Left renal cortex interstitium (tissue), 4 donors: ENCODE data around the gene RPS19. TPM values are rescaled to one million over a fixed set of nuclear protein-coding genes. Genes with fewer than 3 reads are reported as not detected.
"Not testable (repeated sequence)": the region's sequence is repeated elsewhere in the genome, so short reads cannot be mapped to it uniquely, and the experiment has no call there.

Experiments
- DNase-seq, 4 donors: peaks; one replicate each; pipeline ENCODE4 v3.0.0-alpha.2; 2013; ENCODE audit warnings: low read depth in 4 of 4, low spot score in 2 of 4, missing footprints in 1 of 4
- polyA plus RNA-seq, 4 donors: library from polyadenylated mRNA; unstranded; fragments of 120-200 nt; gene quantifications; one replicate each; pipeline ENCODE4 v1.2.1, GENCODE V29; 2013; ENCODE audit not compliant: insufficient read length in 4 of 4

RPS19 gene
- polyA plus RNA-seq, 4 donors = 1,257 to 2,145 (median 1,483) TPM

DNA sequence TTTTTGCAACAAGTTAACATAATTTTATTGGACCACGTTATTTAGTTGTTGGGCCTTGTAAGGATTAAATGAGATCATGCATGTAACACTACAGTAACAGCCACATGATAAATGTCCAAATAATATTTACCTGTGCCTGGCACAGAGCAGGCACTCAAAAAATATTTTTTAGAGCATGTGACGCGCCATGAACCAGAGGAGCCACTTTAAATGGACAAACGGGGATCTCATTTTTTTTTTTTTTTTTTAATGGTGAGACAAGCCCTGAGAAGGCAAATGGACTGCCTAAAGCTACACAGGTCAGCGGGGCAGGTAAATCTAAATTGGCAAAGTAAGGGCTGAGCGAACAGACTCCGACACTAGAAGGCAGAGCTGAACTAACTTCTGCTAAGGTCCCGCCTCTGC is 840 bp upstream of the RPS19 start:
- no peak for DNase-seq

DNA sequence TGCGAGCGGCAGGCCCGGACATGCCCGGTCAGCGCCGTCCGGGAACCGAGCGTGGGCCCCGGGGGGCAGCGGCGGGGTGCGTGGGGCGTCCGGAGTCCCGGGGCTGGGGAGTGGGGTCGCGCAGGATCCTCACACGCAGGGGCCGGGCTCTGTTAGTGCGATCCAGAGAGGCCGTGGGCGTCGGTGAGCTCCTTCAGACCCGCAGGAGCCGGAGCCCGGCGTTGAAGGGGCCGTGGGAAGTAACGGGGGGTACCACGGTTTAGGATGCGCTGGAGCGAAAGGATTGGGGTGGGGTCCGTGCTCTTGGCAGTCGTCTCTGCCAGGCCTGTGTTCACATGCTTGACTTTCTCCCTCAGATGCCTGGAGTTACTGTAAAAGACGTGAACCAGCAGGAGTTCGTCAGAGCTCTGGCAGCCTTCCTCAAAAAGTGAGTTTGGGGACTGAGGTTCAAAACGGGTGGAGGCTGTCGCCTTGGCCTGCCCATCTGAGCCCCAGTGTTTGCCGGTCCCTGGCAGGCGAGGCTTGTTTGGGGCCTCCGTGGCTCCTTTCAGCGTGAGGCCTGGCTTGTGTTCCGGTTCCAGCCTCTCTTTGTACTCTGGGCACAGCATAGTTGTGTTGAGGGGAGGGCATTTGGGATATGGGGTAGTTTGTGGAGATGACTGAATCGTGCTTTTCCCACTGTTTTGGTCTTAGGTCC is 512 bp downstream of the RPS19 start:
- no peak for DNase-seq

DNA sequence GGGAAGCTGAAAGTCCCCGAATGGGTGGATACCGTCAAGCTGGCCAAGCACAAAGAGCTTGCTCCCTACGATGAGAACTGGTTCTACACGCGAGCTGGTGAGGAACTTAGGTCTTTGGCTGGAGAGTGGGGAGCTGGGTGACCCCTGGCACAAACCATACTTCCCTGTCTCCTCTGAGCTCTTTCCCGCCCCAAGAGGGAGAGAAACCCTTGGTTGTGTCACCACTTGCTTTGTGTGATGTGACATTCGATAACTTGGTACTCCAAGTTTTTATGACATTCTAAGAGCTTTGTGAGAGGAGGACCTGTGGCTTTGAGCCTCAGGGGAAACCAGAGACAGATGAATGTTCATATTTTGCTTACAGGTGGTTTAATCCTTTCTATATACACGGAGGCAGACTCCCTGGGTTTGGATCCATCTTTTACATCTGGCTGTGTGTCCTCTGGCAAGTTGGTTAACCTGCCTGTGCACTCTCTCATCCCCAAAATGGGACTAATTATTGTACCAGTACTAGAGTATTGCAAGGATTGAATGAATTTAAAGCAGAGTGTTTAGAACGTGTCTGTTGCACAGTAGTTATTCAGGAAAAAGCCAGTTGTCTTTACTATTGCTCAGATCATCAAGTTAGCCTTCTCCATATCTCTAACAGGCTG is 1.2 kb downstream of the RPS19 start:
- no peak for DNase-seq

DNA sequence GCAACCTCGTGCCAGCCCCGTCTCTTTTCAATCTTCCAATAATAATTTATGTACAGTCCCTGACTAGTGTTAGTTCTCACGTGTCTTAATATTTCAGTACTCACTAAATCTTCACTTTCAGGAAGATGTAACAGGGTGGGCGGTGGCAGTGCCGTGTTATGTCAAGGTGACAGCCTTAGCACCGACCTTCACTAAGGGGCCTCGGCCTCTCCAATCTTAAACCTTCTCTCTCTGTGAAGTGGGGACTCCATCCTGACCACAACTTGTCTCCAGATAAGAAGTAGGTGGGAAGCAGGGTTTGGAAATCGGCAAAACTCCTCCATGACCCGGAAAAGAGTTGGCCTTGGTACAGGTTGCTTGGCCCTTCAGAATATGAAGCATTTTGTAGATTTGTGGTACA is 1.8 kb downstream of the RPS19 start:
- DNase-seq = no peak

DNA sequence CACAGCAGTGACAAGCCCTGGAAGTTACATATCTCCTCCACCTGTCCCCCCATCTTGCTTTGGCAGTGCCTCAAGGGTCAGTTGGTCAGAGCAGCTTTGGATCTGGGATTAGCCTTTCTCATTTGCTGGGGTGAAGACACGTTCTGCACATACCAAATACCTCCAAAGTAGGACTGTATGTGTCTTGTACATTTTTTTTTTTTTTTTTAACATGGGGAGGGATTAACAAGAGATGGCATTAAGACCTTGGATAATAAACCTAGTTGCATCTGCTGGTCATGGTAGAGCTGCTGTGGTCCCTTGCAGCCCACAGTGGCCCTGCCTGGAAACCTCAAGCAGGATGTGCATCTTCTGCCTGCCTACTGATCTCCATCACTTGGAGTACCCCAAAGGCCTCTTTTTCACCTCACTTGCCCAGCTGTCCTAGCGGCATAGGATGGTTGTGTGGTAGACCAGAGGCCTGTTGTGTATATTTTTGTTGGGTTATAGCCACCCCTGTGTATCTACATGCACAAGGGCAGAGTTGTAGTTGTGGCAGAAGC is 2.5 kb downstream of the RPS19 start:
- no peak for DNase-seq

DNA sequence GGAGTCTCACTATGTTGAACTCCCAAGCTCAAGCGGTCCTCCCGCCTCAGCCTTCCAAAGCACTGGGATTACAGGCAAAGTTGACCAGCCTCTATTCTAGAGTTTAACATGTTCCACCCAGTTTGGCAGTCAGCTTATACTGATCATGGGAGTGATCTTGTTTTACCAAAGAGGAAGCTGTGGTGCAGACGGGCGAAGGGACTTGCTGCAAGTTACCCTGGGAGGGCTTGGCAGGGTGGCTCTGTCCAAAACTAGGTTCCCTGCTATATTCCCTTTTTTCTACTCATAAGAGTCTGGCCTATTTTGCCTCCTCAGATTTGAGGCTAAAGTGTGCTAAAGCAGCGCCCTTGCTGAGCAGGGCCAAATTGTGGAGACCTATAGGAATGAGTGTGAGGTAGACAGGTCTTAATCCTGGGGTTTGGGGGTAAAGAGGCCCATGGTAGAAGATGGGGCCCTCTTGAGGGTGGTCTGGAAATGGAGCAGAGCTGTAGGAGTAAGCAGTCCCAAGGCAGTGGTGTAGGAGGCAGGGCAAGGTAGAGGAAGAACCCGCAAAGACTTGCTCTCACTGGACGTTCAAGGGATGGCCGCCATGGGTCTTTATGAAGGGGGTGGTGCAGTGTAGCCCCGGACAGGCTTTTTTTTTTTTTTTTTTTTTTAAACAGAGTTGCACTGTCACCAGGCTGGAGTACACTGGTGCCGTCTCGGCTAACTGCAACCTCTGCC is 3.3 kb downstream of the RPS19 start:
- DNase-seq = no peak

DNA sequence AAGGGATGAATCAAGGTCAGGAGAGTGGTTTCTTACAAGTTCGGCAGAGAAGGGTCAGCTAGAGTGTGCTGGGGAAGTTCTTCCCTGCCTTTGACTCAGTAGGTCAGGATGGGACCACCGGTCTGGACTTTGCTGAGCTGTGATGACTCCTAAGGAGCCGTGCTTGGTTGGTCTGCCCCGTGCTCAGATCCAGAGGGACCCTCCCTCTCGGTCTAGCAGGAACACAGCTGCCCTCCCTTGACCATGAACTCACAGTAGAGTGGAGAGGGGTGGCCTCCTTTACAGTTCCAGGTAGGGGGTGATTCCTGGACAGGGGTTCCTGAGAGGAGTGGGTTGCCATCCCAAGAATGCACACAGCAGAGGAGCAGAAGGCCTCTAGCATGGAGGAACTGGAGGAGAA is 4.3 kb downstream of the RPS19 start:
- DNase-seq = no peak

DNA sequence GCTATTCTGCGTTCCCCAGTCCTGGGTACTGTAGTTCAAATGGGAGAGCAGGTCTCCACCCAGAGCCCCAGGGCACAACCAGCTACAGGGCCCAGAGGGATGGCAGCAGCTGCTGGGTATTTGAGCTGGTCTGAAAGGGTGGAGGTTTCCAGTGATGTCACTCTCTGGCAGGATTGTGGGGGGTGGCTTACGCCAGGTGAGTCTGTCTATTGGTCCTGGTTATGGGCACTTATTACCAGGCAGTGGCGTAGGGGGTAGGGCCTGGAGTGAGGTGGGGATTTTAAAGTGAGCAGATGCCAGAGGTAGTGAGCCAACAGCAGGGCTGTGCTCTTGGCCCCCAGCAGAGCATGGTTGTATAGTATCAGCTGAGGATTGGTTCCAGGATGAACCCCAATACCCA is 6.2 kb downstream of the RPS19 start:
- no peak for DNase-seq

DNA sequence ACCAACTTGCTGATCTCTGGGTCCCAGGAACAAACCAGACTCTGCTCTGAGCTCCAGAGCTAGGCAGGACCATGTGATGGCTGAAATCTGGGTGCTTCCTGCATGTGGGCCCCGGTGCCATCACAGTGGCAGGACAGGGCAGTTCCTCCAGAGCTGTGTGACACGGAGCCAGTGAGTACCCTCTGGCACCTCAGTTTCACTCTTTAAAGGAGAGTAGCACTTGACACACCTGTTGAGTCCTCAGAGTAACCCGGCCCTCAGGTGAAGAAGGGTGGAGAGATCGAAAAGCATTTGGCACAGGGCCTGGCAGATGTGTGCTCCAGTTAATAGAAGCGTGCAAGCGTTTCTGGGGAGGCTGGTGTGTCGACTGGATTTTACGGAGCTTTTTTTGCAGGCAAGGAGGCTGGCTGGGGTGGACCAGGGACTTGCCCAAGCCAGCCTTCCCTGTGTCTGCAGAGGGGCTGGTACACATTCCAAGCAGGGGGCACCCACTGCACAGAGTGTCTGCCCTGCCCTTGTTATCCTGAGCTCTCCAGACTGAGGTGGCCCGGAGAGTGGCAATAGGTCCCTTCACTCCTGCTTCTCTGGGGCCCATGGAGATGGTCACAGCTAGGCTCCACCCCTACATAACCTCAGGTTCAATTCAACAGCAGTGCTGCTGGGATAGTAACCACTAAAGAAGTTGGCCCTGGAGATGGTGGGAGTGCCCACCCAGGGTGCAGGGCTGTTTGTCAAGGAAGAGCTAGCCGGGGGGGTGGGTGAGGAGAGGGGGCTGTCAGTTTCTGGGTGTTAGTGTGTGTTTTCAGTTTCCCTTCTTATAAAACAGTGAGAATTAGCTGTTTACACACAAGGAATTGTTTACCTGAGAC is 8.3 kb downstream of the RPS19 start:
- DNase-seq = no peak

DNA sequence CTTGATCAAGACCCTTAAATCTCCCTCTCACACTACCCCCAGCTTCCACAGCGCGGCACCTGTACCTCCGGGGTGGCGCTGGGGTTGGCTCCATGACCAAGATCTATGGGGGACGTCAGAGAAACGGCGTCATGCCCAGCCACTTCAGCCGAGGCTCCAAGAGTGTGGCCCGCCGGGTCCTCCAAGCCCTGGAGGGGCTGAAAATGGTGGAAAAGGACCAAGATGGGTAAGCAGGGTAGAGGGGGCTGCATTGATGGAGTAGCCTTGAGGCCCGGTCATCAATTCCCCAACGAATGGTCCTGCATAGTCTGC is 8.9 kb downstream of the RPS19 start:
- DNase-seq = no peak

DNA sequence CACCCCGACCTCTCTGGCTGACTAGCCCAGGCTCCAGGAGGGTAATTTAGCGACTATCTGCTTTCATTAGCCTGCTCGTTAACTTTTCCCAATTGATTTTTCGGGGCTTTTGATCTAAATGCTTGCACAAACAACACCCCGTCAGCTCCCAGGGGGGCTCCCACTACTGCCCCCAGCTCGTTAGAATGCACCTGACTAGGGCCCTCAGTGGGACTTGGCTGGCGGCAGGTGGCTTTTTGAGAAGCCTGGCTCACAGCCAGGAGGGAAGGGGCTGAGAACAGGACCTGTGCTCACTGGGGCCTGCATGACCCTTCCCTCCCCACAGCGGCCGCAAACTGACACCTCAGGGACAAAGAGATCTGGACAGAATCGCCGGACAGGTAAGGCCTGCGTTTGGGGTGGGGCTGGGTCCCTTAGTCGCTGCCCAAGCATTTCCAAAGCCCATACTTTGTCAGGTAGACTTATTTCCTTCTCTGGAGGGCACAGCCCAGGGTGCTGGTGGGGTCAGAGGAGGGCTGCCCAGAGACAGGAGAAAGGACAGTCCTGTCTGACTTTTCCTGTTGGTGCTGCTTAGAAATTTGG is 9.4 kb downstream of the RPS19 start:
- DNase-seq = no peak

DNA sequence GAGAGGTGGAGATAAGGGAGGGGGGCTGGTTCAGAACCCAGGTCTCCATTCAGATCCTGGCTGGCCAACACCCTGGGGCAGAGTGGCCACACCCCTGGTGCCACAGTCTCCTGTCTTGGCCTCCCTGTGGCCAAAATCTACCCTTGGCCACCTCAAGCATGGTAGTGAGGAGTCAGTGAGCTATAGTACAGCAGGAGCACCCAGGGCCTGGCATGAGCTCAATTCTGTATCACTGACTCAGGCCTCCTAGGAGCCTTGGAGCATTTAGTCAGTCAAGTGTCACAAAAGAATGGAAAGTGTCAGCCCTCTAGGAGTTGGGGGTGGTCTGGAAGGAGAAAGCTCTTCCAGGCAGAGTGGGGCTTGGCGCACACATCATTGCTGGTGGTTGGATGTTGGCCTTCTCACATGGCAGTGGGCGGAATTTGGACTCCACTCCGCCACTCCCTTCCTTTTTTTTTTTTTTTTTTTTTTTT is 10.4 kb downstream of the RPS19 start:
- DNase-seq = no peak

DNA sequence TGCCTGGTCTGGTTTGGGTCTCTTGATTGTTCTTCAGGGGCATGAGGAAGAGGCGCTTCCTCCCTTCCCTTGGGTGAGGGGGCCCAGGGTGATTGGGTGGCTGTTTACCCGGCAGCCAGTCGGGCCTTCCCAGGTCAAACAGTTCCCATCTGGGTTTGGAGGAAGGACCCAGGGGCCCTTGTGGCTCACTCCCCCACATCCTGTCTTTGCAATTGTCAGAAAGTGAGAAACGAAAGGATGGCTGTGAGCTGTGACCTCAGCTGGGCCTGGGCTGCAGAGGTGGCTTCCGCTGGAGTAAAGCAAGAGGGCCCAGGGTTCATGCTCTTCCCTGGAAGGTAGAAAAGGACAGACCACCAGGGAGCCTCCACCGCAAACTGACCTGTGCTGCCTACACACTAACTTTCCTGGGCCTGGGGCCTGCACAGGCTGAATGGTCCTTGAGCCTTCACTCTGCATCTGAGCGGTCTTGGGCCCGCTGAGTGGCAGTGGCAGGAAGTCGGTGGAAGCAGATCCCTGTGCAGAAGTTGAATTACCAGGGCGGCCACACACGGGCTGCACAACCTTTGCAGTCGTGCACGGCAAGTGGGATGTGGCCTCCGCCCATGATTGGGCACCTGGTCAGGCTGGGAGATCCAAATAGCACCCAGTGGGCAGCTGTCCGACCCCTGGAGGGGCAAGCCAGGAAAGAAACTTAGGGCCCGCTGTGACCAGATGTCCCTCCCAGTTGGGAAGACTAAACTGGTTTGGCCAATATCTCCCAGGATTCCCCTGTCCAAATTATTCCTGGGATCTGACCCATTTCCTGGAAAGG is 11.7 kb downstream of the RPS19 start:
- DNase-seq = no peak

DNA sequence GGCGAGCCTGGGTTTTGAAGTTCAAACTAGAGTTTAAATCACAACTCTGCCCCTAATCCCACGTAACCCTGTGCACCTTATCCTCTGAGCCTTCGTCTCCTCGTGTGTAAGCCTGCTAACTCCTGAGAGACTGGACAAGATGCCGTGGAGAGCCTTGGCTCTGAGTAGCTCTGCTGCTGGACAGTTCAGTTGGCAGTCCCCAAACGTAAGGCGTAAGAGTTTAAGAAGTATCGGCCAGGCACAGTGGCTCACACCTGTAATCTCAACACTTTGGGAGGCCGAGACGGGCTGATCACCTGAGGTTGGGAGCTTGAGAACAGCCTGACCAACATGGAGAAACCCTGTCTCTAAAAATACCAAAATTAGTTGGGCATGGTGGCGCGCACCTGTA is 12.3 kb downstream of the RPS19 start:
- no peak for DNase-seq

DNA sequence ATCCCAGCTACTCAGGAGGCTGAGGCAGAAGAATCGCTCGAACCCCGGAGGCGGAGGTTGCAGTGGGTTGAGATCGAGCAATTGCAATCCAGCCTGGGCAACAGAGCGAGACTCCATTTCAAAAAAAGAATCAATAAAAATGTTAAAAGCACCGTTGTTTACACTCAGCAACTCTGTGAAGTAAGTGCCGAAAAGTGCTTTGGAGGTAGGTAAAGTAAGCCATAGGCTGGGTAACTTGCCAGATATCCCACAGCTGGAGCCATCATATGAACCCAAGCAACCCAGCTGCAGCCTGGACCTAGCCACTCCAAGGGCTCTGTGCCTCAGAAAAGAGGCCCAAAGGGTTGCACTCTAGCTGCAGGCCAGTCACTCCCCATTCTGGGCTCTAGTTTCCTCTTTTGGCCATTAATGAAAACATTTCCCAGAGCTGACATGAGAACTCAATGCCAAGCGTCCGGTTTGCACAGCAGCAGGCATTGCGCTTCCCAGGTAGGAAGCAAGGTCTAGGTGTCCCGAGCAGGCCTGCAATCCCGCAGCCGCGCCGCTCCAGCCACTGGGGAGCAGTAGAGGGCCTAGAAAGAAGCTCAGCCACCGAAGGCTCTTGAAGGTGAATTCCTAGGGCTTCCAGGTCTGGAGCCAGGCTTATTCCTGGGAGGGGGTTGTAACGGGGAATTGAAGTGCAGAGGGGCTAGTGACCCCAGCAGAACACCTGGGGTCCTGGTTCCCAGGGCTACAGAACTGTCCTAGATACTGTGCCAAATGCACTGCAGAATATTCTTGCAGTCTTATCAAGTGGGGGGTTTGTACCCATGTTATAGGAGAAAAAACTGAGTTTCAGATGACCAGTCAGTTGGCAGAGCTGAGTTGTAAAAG is 13.0 kb downstream of the RPS19 start:
- DNase-seq = no peak

DNA sequence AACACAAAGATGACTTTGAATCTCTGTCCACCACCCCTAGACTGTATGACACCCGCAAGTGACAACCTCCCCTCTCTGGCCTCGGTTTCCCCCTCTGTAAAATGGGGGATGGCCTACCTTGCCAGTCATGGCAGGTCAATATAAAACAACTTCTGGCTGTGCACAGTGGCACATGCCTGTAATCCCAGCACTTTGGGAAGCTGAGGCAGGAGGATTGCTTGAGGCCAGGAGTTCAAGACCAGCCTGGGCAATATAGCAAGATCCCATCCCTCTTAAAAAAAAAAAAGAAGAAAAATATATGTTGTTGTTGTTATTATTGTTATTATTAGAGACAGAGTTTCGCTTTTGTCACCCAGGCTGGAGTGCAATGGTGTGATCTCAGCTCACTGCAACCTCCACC is 15.9 kb downstream of the RPS19 start:
- not testable (repeated sequence) for DNase-seq

DNA sequence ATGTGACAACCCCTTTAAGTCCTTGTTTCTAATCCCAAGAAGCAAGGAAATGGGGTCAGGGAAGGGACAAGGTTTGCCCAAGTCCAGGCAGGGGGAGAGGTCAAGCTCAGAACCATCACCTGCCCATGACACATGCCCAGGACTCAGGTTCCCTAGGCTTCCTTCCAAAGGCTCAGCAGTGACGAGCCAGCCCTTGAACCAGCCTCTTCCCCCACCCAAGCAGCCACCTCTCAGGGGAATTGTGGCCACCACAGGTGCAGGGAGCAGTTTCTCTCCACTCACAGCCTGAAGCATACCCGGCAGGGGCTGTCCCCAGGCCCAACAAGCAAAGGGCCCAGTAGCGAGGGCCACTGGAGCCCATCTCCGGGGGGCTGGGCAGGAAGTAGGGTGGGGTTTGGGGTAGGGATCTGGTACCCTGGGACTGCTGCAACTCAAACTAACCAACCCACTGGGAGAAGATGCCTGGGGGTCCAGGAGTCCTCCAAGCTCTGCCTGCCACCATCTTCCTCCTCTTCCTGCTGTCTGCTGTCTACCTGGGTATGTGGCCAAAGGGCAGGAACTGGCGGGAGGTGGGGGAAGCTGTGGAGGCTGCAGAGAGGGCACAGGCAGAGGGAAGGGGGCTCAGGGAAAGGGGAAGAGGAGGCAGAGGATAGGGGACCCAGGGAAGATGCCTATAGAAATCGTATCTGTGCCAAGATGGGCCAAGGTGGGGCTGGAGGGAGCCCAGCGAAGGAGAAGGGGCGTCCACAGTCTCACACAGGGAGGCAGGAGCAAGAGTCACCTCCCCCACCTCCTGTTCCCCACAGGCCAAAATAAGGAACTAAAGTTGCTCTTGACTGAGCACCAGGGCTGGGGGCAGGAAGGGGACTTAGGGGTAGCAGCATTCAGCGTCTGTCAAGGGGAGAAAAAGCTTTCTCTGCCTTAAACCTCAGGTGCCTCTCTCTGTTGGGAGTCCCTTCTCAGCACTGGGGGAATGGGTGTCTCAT is 17.1 kb downstream of the RPS19 start, which contains the start of gene CD79A:
CD79A (plus strand) TSS at position 433 of the 986 bp plus-strand sequence; CDS start at position 459, 26 bp downstream.
- DNase-seq = no peak
